Trophoblast cell (in vitro differentiated cells and primary cell): ENCODE results near the gene RALGDS.

Experiments used
- DNase-seq, 2 donors: peaks; one replicate each; pipeline ENCODE4 v3.0.0-alpha.2; 2016
- H2AFZ ChIP-seq: 2 replicates; pipeline ENCODE4 v1.6.1; 2013; ENCODE audit warnings: low read length, moderate library complexity, mild to moderate bottlenecking; ENCODE audit not compliant: insufficient read depth, poor library complexity
- H2AK5ac ChIP-seq: 2 replicates; pipeline ENCODE4 v1.6.1; 2013; ENCODE audit warnings: mild to moderate bottlenecking, low read length
- H2BK120ac ChIP-seq: 2 replicates; pipeline ENCODE4 v1.6.1; 2013; ENCODE audit warnings: low read length, mild to moderate bottlenecking, moderate library complexity; ENCODE audit not compliant: insufficient read depth, poor library complexity
- H2BK12ac ChIP-seq: 2 replicates; pipeline ENCODE4 v1.6.1; 2013; ENCODE audit warnings: mild to moderate bottlenecking, low read length, moderate library complexity
- H2BK5ac ChIP-seq: 2 replicates; pipeline ENCODE4 v1.6.1; 2013; ENCODE audit warnings: low read length, low read depth, moderate library complexity, mild to moderate bottlenecking; ENCODE audit not compliant: poor library complexity
- H3K14ac ChIP-seq: 2 replicates; pipeline ENCODE4 v1.6.1; 2013; ENCODE audit warnings: mild to moderate bottlenecking, low read length
- H3K18ac ChIP-seq: 2 replicates; pipeline ENCODE4 v1.6.1; 2013; ENCODE audit warnings: mild to moderate bottlenecking, low read length
- H3K23ac ChIP-seq: 2 replicates; pipeline ENCODE4 v1.6.1; 2013; ENCODE audit warnings: low read length
- H3K27ac ChIP-seq: 2 replicates; pipeline ENCODE4 v1.5.1; 2013; ENCODE audit warnings: low read depth, mild to moderate bottlenecking, inconsistent platforms, low read length, moderate library complexity
- H3K27me3 ChIP-seq: 2 replicates; pipeline ENCODE4 v1.6.1; 2013; ENCODE audit warnings: inconsistent platforms, mild to moderate bottlenecking, low read length, moderate library complexity; ENCODE audit not compliant: insufficient read depth
- H3K36me3 ChIP-seq, 2 experiments: 1 replicate in 1 of 2; 2 replicates in 1 of 2; pipeline ENCODE4 v1.6.1; 2013; ENCODE audit warnings: low read length in 2 of 2, mild to moderate bottlenecking in 2 of 2, moderate library complexity in 1 of 2; ENCODE audit not compliant: insufficient read depth in 2 of 2, control insufficient read depth in 1 of 2
- H3K4ac ChIP-seq: 2 replicates; pipeline ENCODE4 v1.6.1; 2013; ENCODE audit warnings: low read depth, mild to moderate bottlenecking, low read length, moderate library complexity
- H3K4me1 ChIP-seq, 2 experiments: 1 replicate in 1 of 2; 2 replicates in 1 of 2; pipeline ENCODE4 v1.6.1; 2013; ENCODE audit warnings: low read length in 2 of 2, mild to moderate bottlenecking in 2 of 2, moderate library complexity in 1 of 2; ENCODE audit not compliant: insufficient read depth in 2 of 2, control insufficient read depth in 1 of 2
- H3K4me2 ChIP-seq: 2 replicates; pipeline ENCODE4 v1.6.1; 2013; ENCODE audit warnings: inconsistent platforms, mild to moderate bottlenecking, low read length, moderate library complexity
- H3K4me3 ChIP-seq: 2 replicates; pipeline ENCODE4 v1.5.1; 2013; ENCODE audit warnings: mild to moderate bottlenecking, low read depth, low read length, inconsistent platforms
- H3K79me1 ChIP-seq: one replicate; pipeline ENCODE4 v1.6.1; 2013; ENCODE audit warnings: low read length
- H3K79me2 ChIP-seq: 2 replicates; pipeline ENCODE4 v1.6.1; 2013; ENCODE audit warnings: low read length, mild to moderate bottlenecking; ENCODE audit not compliant: control insufficient read depth, insufficient read depth, poor library complexity
- H3K9ac ChIP-seq: 2 replicates; pipeline ENCODE4 v1.6.1; 2013; ENCODE audit warnings: mild to moderate bottlenecking, low read length
- H3K9me3 ChIP-seq: 2 replicates; pipeline ENCODE4 v1.6.1; 2013; ENCODE audit warnings: low read depth, mild to moderate bottlenecking, control low read depth, inconsistent platforms, low read length; ENCODE audit not compliant: insufficient read depth
- H4K12ac ChIP-seq: 2 replicates; pipeline ENCODE4 v1.6.1; 2013; ENCODE audit warnings: low read depth, mild to moderate bottlenecking, low read length, moderate library complexity
- H4K8ac ChIP-seq: 2 replicates; pipeline ENCODE4 v1.6.1; 2013; ENCODE audit warnings: low read depth, mild to moderate bottlenecking, low read length, moderate library complexity
- H4K91ac ChIP-seq: one replicate; pipeline ENCODE4 v1.6.1; 2013; ENCODE audit warnings: low read depth, mild to moderate bottlenecking, low read length, moderate library complexity
- whole genome bisulfite sequencing: extraction: QIAGEN DNeasy Blood & Tissue Kit; methylation state at CpG from one replicate; pipeline ENCODE4 v1.1.7; 2013; ENCODE audit warnings: missing lambda C conversion rate; ENCODE audit not compliant: insufficient read length, insufficient coverage; ENCODE audit errors: extremely low coverage; 5-methylcytosine and 5-hydroxymethylcytosine counted together

The RALGDS gene

DNA sequence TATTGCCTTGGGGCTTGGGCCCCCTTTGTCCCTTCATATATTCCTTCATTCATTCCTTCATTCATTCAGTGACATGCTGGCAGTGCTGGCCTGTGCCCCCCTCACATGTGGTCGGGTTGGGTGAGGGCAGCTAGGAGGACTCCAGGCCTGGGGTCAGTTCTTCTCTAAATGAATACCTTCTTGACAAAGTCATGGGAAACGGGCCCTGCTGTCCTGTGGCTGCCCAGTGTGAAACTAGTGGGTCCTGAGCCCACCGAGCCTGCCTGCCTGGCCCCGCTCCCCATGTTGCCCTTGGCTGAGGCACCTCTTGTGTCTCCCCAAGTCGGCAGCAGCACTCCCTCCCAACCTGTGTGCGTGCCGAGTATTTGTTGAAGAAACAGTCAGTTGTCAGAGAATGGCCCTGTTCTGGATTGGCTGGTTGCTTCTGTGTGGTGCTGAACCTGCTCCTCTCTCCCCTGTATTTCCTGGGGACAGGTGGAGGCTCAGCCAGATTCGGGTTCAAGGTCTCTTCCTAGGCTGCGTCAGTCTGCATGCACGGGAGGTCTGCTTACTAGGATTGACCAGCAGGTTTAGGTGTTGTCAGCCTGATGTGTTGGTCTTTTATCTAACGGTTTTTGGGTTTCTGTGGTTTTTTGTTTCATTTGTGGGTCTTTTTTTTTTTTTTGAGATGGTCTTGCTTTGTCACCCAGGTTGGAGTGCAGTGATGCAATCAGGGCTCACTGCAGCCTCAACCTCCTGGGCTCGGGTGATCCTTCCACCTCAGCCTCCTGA lies 62.3 kb downstream of the RALGDS start:
- peaks cover 13 to 14% of the 10 kb centered on the region in 2 experiments for H3K4me1 ChIP-seq
- WGBS: no CpG with 5 or more reads among the region's 12 CpGs
- H2BK120ac ChIP-seq: no peak overlapping the region
- H3K27me3 ChIP-seq: no peaks in the 10 kb centered on the region
- no peak overlapping the region for H3K27ac ChIP-seq
- no peak overlapping the region for H3K4ac ChIP-seq
- H4K8ac ChIP-seq: no peak overlapping the region
- no peak overlapping the region for H3K4me3 ChIP-seq
- no peak overlapping the region for H2BK5ac ChIP-seq
- H3K23ac ChIP-seq: no peak overlapping the region
- H2BK12ac ChIP-seq: no peak overlapping the region
- no peak overlapping the region for H3K4me2 ChIP-seq
- no peak overlapping the region for H4K12ac ChIP-seq
- H3K18ac ChIP-seq: no peak overlapping the region
- no peak for DNase-seq
- peaks cover 2% of the 10 kb centered on the region for H3K9me3 ChIP-seq
- peaks cover 48 to 54% of the 10 kb centered on the region in 2 experiments for H3K36me3 ChIP-seq
- no peak overlapping the region for H2AK5ac ChIP-seq
- no peak overlapping the region for H4K91ac ChIP-seq
- H3K14ac ChIP-seq: no peak overlapping the region
- H3K79me2 ChIP-seq: no peaks in the 10 kb centered on the region
- no peaks in the 10 kb centered on the region for H3K79me1 ChIP-seq
- H3K9ac ChIP-seq: no peak overlapping the region
- H2AFZ ChIP-seq: no peak overlapping the region

- H2BK120ac ChIP-seq: no peak overlapping the region
- no peak for DNase-seq
- H4K12ac ChIP-seq: no peak overlapping the region
- no peak overlapping the region for H4K8ac ChIP-seq
- H3K4ac ChIP-seq: no peak overlapping the region
- no peak overlapping the region for H2AK5ac ChIP-seq
- no peak overlapping the region for H3K18ac ChIP-seq
- no CpG with 5 or more reads among the region's 7 CpGs for WGBS
- no peaks in the 10 kb centered on the region for H3K79me2 ChIP-seq
- H3K23ac ChIP-seq: no peak overlapping the region
- H2BK12ac ChIP-seq: no peak overlapping the region
- no peak overlapping the region for H3K4me2 ChIP-seq
- H2AFZ ChIP-seq: no peak overlapping the region
- H3K9me3 ChIP-seq: peaks cover 2% of the 10 kb centered on the region
- no peak overlapping the region for H3K9ac ChIP-seq
- H3K27me3 ChIP-seq: no peaks in the 10 kb centered on the region
- H3K79me1 ChIP-seq: no peaks in the 10 kb centered on the region
- peaks cover 54 to 55% of the 10 kb centered on the region in 2 experiments for H3K36me3 ChIP-seq
- H3K14ac ChIP-seq: no peak overlapping the region
- no peak overlapping the region for H4K91ac ChIP-seq
- peaks cover 13 to 14% of the 10 kb centered on the region in 2 experiments for H3K4me1 ChIP-seq
- H3K27ac ChIP-seq: no peak overlapping the region
- H2BK5ac ChIP-seq: no peak overlapping the region
- no peak overlapping the region for H3K4me3 ChIP-seq
Observed at GRCh38 chr9:133058071-133058470, 63.0 kb downstream of the RALGDS start.

- no peaks in the 10 kb centered on the region for H3K79me2 ChIP-seq
- no peak overlapping the region for H3K27ac ChIP-seq
- H3K4me3 ChIP-seq: no peak overlapping the region
- H4K91ac ChIP-seq: no peak overlapping the region
- H4K8ac ChIP-seq: no peak overlapping the region
- H3K4me2 ChIP-seq: no peak overlapping the region
- no peaks in the 10 kb centered on the region for H3K27me3 ChIP-seq
- no peak overlapping the region for H3K18ac ChIP-seq
- H3K14ac ChIP-seq: no peak overlapping the region
- H3K9me3 ChIP-seq: peaks cover 2% of the 10 kb centered on the region
- H2BK12ac ChIP-seq: no peak overlapping the region
- H2BK120ac ChIP-seq: no peak overlapping the region
- H3K4me1 ChIP-seq: peaks cover 13 to 14% of the 10 kb centered on the region in 2 experiments
- H2BK5ac ChIP-seq: no peak overlapping the region
- no peak overlapping the region for H2AFZ ChIP-seq
- no peak overlapping the region for H3K23ac ChIP-seq
- DNase-seq: no peak
- H3K36me3 ChIP-seq: peaks cover 56 to 58% of the 10 kb centered on the region in 2 experiments
- H4K12ac ChIP-seq: no peak overlapping the region
- WGBS: no CpG with 5 or more reads among the region's 12 CpGs
- no peak overlapping the region for H3K9ac ChIP-seq
- no peaks in the 10 kb centered on the region for H3K79me1 ChIP-seq
- no peak overlapping the region for H3K4ac ChIP-seq
- H2AK5ac ChIP-seq: no peak overlapping the region
Observed at GRCh38 chr9:133057553-133057952, 63.5 kb downstream of the RALGDS start.

- H2BK5ac ChIP-seq: no peak overlapping the region
- H3K4ac ChIP-seq: no peak overlapping the region
- no peaks in the 10 kb centered on the region for H3K27me3 ChIP-seq
- H3K27ac ChIP-seq: no peak overlapping the region
- H3K18ac ChIP-seq: no peak overlapping the region
- H3K9me3 ChIP-seq: peaks cover 2% of the 10 kb centered on the region
- no peak overlapping the region for H3K9ac ChIP-seq
- H3K23ac ChIP-seq: no peak overlapping the region
- H2BK12ac ChIP-seq: no peak overlapping the region
- no peak overlapping the region for H4K91ac ChIP-seq
- peaks cover 60 to 62% of the 10 kb centered on the region in 2 experiments for H3K36me3 ChIP-seq
- no peaks in the 10 kb centered on the region for H3K79me1 ChIP-seq
- no peak overlapping the region for H2AK5ac ChIP-seq
- no peaks in the 10 kb centered on the region for H3K79me2 ChIP-seq
- H3K4me3 ChIP-seq: no peak overlapping the region
- DNase-seq: no peak
- no CpG with 5 or more reads among the region's 8 CpGs for WGBS
- peaks cover 13 to 14% of the 10 kb centered on the region in 2 experiments for H3K4me1 ChIP-seq
- no peak overlapping the region for H3K4me2 ChIP-seq
- no peak overlapping the region for H4K12ac ChIP-seq
- H4K8ac ChIP-seq: no peak overlapping the region
- H2AFZ ChIP-seq: no peak overlapping the region
- H2BK120ac ChIP-seq: no peak overlapping the region
- H3K14ac ChIP-seq: no peak overlapping the region
Observed at GRCh38 chr9:133057006-133057405, 64.0 kb downstream of the RALGDS start.
